Fibroblast of skin of left biceps (primary cell): ENCODE measurements around the gene SATB2.

Experiments used
- DNase-seq, 2 experiments: peaks; one replicate each; pipeline ENCODE4 v3.0.0-alpha.2; 2013; ENCODE audit warnings: low read depth in 2 of 2

The SATB2 gene

GRCh38 chr2:199405241-199405640, 52.5 kb downstream of the SATB2 start:
- no peak for DNase-seq

- DNase-seq: peak in 1 of 2 experiments; percentile 25
These were observed 52.9 kb downstream of the SATB2 start for GRCh38 chr2:199404841-199405240.

DNA sequence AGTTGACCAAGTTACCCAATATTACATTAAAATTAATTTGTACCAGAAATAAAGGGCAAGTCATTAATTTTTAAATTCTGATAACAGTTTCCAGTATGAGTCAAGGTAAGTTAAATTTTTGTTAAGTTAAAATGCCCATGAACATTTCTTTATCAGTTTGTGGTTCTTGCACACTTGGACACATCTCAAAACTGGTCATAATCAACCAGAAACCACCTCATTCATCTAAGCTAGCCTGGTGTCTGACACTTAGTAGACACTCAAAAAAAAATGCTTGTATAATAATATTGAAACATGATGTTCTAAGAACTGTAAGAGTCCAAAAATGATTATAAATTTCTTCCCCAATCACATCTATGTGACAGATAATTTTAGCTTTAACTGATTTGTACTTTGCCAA, 62.4 kb downstream of the SATB2 start:
- no peak for DNase-seq

- no peak for DNase-seq
These were observed 65.4 kb downstream of the SATB2 start for GRCh38 chr2:199392363-199392762.

DNA sequence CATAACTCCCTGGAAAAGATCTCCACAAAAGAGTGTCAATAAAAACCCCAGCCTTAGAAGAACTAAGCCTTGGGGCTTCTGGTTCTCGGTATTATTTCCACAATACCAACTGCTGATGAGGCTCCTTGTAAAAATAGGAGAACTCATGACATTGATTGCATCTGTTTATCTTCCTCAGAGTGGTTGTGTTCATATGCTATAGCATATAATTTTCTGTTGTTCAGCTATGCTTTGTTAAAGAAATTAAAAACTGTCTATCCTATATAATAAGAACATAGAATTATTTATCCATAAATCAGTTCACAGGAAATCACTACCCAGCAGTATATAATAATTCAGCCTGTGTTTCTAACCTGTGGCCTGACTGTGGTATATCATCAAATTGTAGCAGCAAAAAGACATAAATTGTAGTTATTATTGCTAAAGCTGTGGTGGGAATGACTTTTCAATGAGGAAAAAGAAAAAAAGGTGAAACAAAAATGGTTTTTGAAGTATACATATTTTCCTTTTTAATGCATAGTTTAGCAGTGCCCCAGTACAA, 68.9 kb downstream of the SATB2 start:
- no peak for DNase-seq

DNA sequence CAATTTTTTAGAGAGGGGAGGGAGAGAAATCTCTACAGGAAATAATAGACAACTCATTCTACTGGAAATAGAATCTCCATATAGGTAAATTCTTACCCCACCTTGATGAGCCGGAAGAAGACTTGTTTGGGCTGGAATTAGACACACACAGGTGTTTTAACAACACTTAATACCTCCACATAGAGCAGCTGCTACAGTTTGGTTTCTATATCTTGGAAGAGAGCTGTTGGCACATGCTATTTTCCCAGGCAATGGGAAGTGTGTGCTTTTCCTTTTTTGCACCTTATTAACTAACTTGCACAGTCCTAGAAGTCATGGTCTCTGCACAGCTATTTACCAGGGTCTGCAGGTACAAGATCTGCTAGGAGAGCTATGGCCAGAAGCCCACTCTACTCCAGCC, 73.7 kb downstream of the SATB2 start:
- DNase-seq: no peak

- DNase-seq: no peak
These were observed 74.7 kb downstream of the SATB2 start for GRCh38 chr2:199383021-199383420.

DNA sequence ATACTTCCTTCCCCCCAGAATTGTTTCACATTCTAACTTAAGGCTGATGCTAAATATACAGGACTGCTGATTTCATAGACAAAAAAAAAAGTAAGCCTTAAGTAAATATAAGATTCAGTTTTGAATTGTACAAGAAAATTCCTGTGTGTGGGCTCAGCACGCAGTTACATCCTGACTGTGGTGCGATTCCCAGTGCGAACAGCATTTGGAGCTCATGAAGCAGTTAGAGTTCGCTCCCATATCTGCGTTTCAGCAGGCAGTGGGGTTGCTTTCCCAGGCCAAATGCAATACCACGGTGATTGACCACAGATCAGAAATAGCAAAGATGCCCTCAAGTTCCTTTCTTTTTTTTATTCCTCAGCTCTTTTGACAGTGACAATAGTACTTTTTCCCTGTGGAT, 75.6 kb downstream of the SATB2 start:
- DNase-seq: no peak

GRCh38 chr2:199381531-199381930, 76.2 kb downstream of the SATB2 start:
- no peak for DNase-seq

DNA sequence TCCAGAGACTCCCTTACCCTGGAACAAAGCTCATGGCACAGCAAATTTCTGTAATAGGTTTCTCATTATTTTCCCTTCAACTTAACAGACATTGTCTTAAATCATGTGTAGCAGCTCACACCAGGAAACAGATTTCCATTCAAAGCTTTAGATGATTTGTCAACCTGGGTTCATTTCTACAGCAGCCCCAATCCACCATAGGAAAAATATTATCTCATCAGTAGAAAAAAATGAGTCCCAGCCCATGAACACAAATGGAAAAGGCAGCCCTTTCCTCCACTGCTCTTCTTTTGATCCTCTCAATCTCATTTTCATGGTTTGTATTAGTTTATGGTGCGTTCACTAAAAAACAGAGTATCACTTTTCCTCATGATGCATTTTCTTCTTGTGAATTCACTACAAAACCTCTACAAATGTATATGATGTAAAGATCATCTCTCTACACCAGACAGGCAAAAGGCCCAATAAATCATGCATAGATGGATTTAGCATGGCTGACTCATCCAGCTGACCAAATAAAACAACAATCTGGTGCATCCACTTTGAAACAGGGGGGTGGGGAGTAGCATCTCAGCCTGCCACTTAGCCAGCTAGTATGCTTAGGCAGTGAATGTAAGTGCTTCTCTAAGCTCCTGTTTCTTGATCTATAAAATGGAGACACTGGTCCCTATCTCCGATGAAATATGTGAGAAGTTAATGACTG, 78.6 kb downstream of the SATB2 start:
- DNase-seq: peak; percentile 40 to 47

- no peak for DNase-seq
These were observed 87.5 kb downstream of the SATB2 start for GRCh38 chr2:199370150-199370780.

GRCh38 chr2:199366406-199366805, 91.3 kb downstream of the SATB2 start:
- no peak for DNase-seq

DNA sequence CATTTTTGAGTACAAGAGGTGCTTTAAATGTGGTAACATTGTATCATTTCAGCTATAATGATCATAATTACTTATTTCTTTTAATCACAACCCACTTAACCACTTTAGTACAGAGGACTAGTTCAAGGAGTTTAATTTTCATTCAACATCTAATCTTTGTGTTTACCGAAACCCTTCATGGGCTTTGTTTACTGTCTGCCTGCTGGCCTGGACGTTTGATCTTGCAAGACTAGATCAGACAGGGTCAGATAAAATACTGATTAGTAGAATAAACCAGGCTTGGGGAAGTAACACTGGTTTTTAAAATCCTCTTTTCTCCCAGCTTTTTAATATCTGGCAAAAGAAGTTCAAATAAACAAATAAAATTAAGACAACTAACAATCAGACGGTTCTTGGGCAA, 93.6 kb downstream of the SATB2 start:
- no peak for DNase-seq

GRCh38 chr2:199356412-199356811, 101.3 kb downstream of the SATB2 start:
- DNase-seq: no peak

DNA sequence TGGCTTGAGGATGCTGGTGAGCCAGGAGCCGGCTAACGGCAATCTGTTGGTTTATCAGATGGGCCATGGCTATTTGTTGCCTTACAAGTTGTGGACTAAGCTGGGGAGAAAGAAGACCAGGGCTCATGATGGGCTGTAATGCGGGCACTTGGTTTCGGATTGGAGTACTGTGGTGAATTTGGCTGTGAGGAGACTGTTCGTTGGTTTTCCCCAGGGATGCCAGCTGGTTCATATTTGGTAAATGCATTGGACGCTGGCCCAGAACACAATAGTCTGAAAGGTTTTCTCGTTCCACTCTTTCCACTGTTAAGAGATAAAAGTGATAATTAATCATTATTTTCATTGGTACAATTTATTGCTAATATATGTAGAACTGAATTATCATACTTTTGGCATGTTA, 108.9 kb downstream of the SATB2 start:
- DNase-seq: no peak

- no peak for DNase-seq
These were observed 113.7 kb downstream of the SATB2 start for GRCh38 chr2:199344012-199344411.

GRCh38 chr2:199342334-199342733, 115.4 kb downstream of the SATB2 start:
- no peak for DNase-seq

DNA sequence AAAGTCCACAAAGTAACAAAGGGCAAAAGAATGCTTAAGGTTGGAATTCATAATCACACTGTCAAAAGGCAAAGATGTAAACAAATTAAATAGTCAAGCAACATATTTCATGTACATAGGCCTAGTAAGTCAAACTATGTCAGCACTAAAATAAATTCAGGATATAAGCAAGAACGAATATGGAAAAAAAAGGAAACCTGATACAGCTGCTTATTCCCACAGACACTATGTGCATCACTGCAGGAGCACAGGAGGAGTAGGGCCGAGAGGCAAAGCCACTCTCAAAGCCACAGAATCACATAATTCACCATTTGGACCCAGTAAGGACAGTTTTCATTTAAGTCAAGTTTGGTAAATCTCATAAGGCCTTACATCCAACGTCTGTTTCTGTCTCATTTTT, 116.6 kb downstream of the SATB2 start:
- DNase-seq: no peak

DNA sequence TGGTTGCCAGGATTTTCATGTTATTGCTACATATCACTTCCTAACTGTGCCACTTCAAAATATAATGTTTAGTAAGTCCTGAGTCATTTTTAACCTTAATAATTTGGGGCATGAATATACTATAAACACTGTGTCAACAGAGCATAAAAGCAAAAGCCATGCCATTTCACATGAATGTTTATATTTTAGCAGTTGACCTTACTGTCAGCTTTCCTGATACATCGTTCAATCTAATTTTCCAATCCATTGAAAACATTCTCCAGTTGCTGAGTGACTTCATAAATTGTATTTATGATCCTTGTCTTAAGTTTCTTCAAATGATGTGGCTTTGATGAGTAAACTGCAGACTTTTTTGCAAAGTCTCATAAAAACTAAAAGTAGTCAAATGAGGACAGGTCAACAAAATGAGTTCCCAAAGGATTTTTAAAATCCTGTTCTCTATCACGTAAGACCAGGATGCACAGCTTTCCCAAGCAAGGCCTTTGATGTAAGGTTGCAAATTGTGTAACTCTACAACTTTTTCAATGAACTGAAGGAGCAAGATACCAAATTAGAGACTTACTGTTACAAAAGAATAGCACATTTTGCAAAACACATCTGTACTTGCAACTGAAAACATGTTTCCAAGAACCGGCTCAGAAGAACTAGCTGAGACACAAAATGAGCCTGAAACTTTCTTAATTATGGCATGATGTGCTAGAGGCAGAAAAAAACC, 117.7 kb downstream of the SATB2 start:
- DNase-seq: peak in 1 of 2 experiments; percentile 5

DNA sequence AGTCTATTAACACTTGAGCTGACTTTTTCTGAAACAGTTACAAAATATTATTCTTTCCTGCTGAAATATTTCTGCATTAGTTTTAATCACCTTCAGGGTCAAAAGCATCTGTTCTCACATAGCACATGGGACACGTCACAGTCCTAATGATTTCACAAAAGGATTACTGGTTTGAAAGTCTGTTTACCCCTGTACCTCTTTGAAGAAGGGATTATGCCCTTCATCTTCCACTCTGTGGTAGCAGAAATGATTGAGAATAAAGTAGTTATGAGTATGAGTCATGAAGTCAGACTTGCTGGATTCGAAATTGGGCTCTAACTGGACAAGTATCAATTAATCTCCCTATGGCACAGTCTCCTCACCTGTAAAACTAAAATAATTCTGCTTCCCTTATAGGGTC, 121.2 kb downstream of the SATB2 start:
- DNase-seq: no peak

- DNase-seq: no peak
These were observed 122.2 kb downstream of the SATB2 start for GRCh38 chr2:199335502-199335901.

DNA sequence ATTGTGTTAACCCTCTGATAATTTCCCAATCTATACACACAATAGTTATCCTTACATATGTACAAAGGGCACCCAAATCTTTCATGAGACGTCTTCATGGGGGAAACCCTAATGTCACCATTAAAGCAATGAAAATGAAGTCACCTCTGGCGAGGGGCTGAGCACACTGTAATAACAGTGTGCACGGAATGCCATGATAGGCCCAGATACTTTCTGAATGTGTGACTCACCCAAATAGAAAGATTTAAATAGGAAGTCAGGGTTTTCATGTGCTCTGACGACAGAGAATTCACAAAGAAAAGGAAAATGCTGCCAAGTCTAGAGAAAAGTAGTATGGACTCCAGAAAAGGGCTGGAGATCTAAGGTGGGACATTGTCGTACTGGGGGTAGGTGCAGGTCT, 128.3 kb downstream of the SATB2 start:
- DNase-seq: no peak

GRCh38 chr2:199329031-199329430, 128.7 kb downstream of the SATB2 start:
- DNase-seq: no peak
